IMR-90 (cell line): ENCODE measurements around the gene TRPM4. TPM values are rescaled to one million over a fixed set of nuclear protein-coding genes. Genes with fewer than 3 reads are reported as not detected.

Source experiments
- ATAC-seq: fragments of 200-7000 bp; cut with Tn5 transposase; 2 replicates; pipeline ENCODE4 v1.9.1; 2020; ENCODE audit warnings: low read depth, mild to moderate bottlenecking, moderate library complexity
- BruUV-seq: library from RNA; stranded (reverse); fragments of 400-500 nt; replicated peaks from 2 replicates; lab custom pipeline; 2021; lab: Mats Ljungman, UMichigan
- CTCF ChIA-PET: fragments of 300-600 bp; formaldehyde crosslinking; extraction: SDS; loops from one replicate; lab custom pipeline; 2021; ENCODE audit warnings: antibody characterized with exemption; lab: Yijun Ruan, JAX
- POLR2A ChIA-PET: fragments of 300-600 bp; sonication (Branson Sonifier 250); formaldehyde crosslinking; loops from one replicate; lab custom pipeline; 2022; ENCODE audit warnings: antibody characterized with exemption; ENCODE audit not compliant: unreplicated experiment; lab: Charles Lee
- DNase-seq: peaks from one replicate; pipeline ENCODE4 v3.0.0; 2013
- H2AFZ ChIP-seq: replicated peaks from 2 replicates; pipeline ENCODE3; 2013; ENCODE audit warnings: low read length, mild to moderate bottlenecking; ENCODE audit not compliant: poor library complexity
- H2AK5ac ChIP-seq: 2 replicates; pipeline ENCODE4 v1.6.1; 2013; ENCODE audit warnings: low read depth, low read length, inconsistent platforms
- H2AK9ac ChIP-seq: replicated peaks from 2 replicates; pipeline ENCODE3; 2013; ENCODE audit warnings: mild to moderate bottlenecking, low read depth, low read length, moderate library complexity; ENCODE audit not compliant: poor library complexity
- H2BK120ac ChIP-seq: 2 replicates; pipeline ENCODE4 v1.6.1; 2013; ENCODE audit warnings: low read depth, low read length, inconsistent platforms
- H2BK15ac ChIP-seq: 3 replicates; pipeline ENCODE4 v1.6.1; 2013; ENCODE audit warnings: low read depth, low read length, inconsistent platforms
- H2BK20ac ChIP-seq: 2 replicates; pipeline ENCODE4 v1.6.1; 2013; ENCODE audit warnings: low read depth, mild to moderate bottlenecking, inconsistent platforms, low read length, moderate library complexity
- H2BK5ac ChIP-seq: 2 replicates; pipeline ENCODE4 v1.6.1; 2013; ENCODE audit warnings: mild to moderate bottlenecking, low read depth, low read length, inconsistent platforms; ENCODE audit not compliant: poor library complexity, severe bottlenecking
- H3K14ac ChIP-seq: replicated peaks from 2 replicates; pipeline ENCODE4 v1.6.1; 2013; ENCODE audit warnings: low read depth, low read length, inconsistent platforms
- H3K18ac ChIP-seq: 2 replicates; pipeline ENCODE4 v1.6.1; 2013; ENCODE audit warnings: low read depth, low read length, control low read depth
- H3K23ac ChIP-seq: 2 replicates; pipeline ENCODE4 v1.6.1; 2013; ENCODE audit warnings: low read depth, low read length, inconsistent platforms
- H3K27ac ChIP-seq: 2 replicates; pipeline ENCODE4 v1.5.1; 2013; ENCODE audit warnings: mild to moderate bottlenecking, control low read depth, low read length; ENCODE audit not compliant: insufficient read depth
- H3K27me3 ChIP-seq: 2 replicates; pipeline ENCODE4 v1.6.1; 2013; ENCODE audit warnings: low read length; ENCODE audit not compliant: control insufficient read depth, insufficient read depth
- H3K36me3 ChIP-seq: 2 replicates; pipeline ENCODE4 v1.6.1; 2013; ENCODE audit warnings: low read length, mixed read lengths; ENCODE audit not compliant: control insufficient read depth, insufficient read depth
- H3K4ac ChIP-seq: 2 replicates; pipeline ENCODE4 v1.6.1; 2013; ENCODE audit warnings: low read depth, low read length, inconsistent platforms
- H3K4me1 ChIP-seq: 2 replicates; pipeline ENCODE4 v1.6.1; 2013; ENCODE audit warnings: low read length, mixed read lengths; ENCODE audit not compliant: control insufficient read depth, insufficient read depth
- H3K4me2 ChIP-seq: 2 replicates; pipeline ENCODE4 v1.6.1; 2013; ENCODE audit warnings: low read depth, mild to moderate bottlenecking, control low read depth, low read length, moderate library complexity
- H3K4me3 ChIP-seq: 2 replicates; pipeline ENCODE4 v1.5.1; 2013; ENCODE audit warnings: low read depth, mild to moderate bottlenecking, control low read depth, low read length, moderate library complexity; ENCODE audit not compliant: insufficient read depth
- H3K56ac ChIP-seq: 2 replicates; pipeline ENCODE4 v1.6.1; 2013; ENCODE audit warnings: low read length, inconsistent platforms; ENCODE audit not compliant: insufficient read depth; ENCODE audit errors: extremely low read depth
- H3K79me1 ChIP-seq, 2 experiments: 2 replicates each; pipeline ENCODE4 v1.6.1; 2013; ENCODE audit warnings: low read length in 2 of 2, inconsistent platforms in 1 of 2, low read depth in 1 of 2
- H3K9ac ChIP-seq: 2 replicates; pipeline ENCODE4 v1.6.1; 2013; ENCODE audit warnings: low read depth, low read length, control low read depth
- H3K9me1 ChIP-seq: 2 replicates; pipeline ENCODE4 v1.6.1; 2013; ENCODE audit warnings: low read length, inconsistent platforms; ENCODE audit not compliant: insufficient read depth
- H3K9me3 ChIP-seq: 2 replicates; pipeline ENCODE4 v1.6.1; 2013; ENCODE audit warnings: low read length; ENCODE audit not compliant: control insufficient read depth, insufficient read depth
- H4K20me1 ChIP-seq: 2 replicates; pipeline ENCODE4 v1.6.1; 2013; ENCODE audit warnings: low read length, inconsistent platforms; ENCODE audit not compliant: insufficient read depth
- H4K5ac ChIP-seq: 2 replicates; pipeline ENCODE4 v1.6.1; 2013; ENCODE audit warnings: mild to moderate bottlenecking, low read depth, low read length, control low read depth
- H4K8ac ChIP-seq, 2 experiments: 2 replicates each; pipeline ENCODE4 v1.6.1; 2013; ENCODE audit warnings: low read depth in 2 of 2, low read length in 2 of 2, control low read depth in 1 of 2, inconsistent platforms in 1 of 2
- H4K91ac ChIP-seq: 2 replicates; pipeline ENCODE4 v1.6.1; 2013; ENCODE audit warnings: low read depth, low read length, inconsistent platforms; ENCODE audit not compliant: insufficient read depth
- CEBPB ChIP-seq: IDR thresholded peaks from 2 replicates; pipeline ENCODE4 v1.6.1; 2012; ENCODE audit warnings: low read depth, low read length, improper control_type of control experiment
- CTCF ChIP-seq: conservative IDR thresholded peaks from 2 replicates; pipeline ENCODE4 v1.5.1; 2012; ENCODE audit warnings: mild to moderate bottlenecking, low read depth, low read length, improper control_type of control experiment
- ELK1 ChIP-seq: fragments of 150-350 bp; IDR thresholded peaks from 2 replicates; pipeline ENCODE4 v1.6.1; 2016; ENCODE audit warnings: low read depth, mild to moderate bottlenecking, low read length, moderate library complexity, borderline replicate concordance
- MXI1 ChIP-seq: IDR thresholded peaks from 2 replicates; pipeline ENCODE4 v1.6.1; 2012; ENCODE audit warnings: low read depth, mild to moderate bottlenecking, low read length, moderate library complexity, borderline replicate concordance
- NFE2L2 ChIP-seq: fragments of 150-350 bp; IDR thresholded peaks from 2 replicates; pipeline ENCODE4 v1.6.1; 2016; ENCODE audit warnings: low read depth, mild to moderate bottlenecking, low read length
- POLR2A ChIP-seq: IDR thresholded peaks from 2 replicates; pipeline ENCODE4 v1.6.1; 2012; ENCODE audit warnings: mild to moderate bottlenecking, low read depth, low read length
- SMC3 ChIP-seq: fragments of 150-350 bp; IDR thresholded peaks from 2 replicates; pipeline ENCODE4 v1.6.1; 2016; ENCODE audit warnings: low read depth, mild to moderate bottlenecking, antibody characterized with exemption, low read length, moderate library complexity
- WGBS, 2 experiments: methylation state at CpG; one replicate each; pipeline versions ENCODE4 v1.1.5 to v1.1.7; 2013; ENCODE audit warnings: missing lambda C conversion rate in 2 of 2; ENCODE audit not compliant: insufficient read length in 1 of 2; ENCODE audit errors: extremely low coverage in 2 of 2; 5-methylcytosine and 5-hydroxymethylcytosine counted together
- dilution Hi-C: fragments of 300-500 bp; cut with HindIII; formaldehyde crosslinking; loops from one replicate; pipeline ENCODE4 v1.14.3; 2018; ENCODE audit warnings: low sequenced_read_pairs; ENCODE audit not compliant: unreplicated experiment
- in situ Hi-C: fragments of 300-500 bp; cut with MboI; formaldehyde crosslinking; loops from 3 replicates; pipeline ENCODE4 v1.14.3; 2019; ENCODE audit warnings: low sequenced_read_pairs, inconsistent platforms, mixed read lengths
- intact Hi-C: fragments of 100-400 bp; cut with micrococcal nuclease; formaldehyde crosslinking; loops from 2 replicates; pipeline ENCODE4 v1.10.0; 2022
- polyA plus RNA-seq, 3 experiments: library from polyadenylated mRNA; depleted of rRNA; stranded (reverse); fragments of >200 nt; gene quantifications; 2 replicates each; pipeline ENCODE4 v1.2.3, GENCODE V29; 2012; ENCODE audit warnings: low replicate concordance in 1 of 3
- total RNA-seq: library from RNA; depleted of rRNA; stranded (reverse); fragments of >200 nt; gene quantifications from 2 replicates; pipeline ENCODE4 v1.2.3, GENCODE V29; 2012

The TRPM4 gene
- total and polyA plus RNA-seq, 2 of the 4 experiments (the other 2 are of a cell fraction), result 2.2 to 19.7 TPM

GRCh38 chr19:49188626-49189200 is 31.1 kb downstream of the TRPM4 start:
- Histone ChIP-seq H2BK120ac (no peak overlapping the region), H3K4ac (no peak overlapping the region), H2BK5ac (no peak overlapping the region), H3K56ac (no peak overlapping the region), H3K27me3 (no peaks in the 10 kb centered on the region), H3K27ac (no peak overlapping the region), H3K79me1 (no peaks in the 10 kb centered on the region), H4K20me1 (no peaks in the 10 kb centered on the region), H2BK20ac (no peak overlapping the region), H3K18ac (no peak overlapping the region), H3K9ac (no peak overlapping the region), H2AK5ac (no peak overlapping the region), H3K9me1 (0 out of 2 replicates have a peak, but pooled peaks cover 2% of the 10 kb centered on the region), H3K4me2 (no peak overlapping the region), H2AK9ac (no peak overlapping the region), H2BK15ac (no peak overlapping the region), H3K4me3 (no peak overlapping the region), H3K9me3 (no peaks in the 10 kb centered on the region), H4K5ac (no peak overlapping the region), H3K4me1 (no peaks in the 10 kb centered on the region), H3K36me3 (peaks cover 36% of the 10 kb centered on the region), H3K14ac (no peak overlapping the region), H3K23ac (no peak overlapping the region), H4K91ac (no peak overlapping the region), H2AFZ (no peak overlapping the region), H4K8ac (no peak overlapping the region)
- DNase-seq (no peak), ATAC-seq (no peak)
- TF ChIP-seq NFE2L2, result no peak
- no peak for TF ChIP-seq SMC3
- no peak for TF ChIP-seq CEBPB
- no peak for TF ChIP-seq MXI1
- TF ChIP-seq ELK1, result no peak
- no peak for TF ChIP-seq POLR2A
- TF ChIP-seq CTCF, result no peak
- in situ Hi-C loops, result no loop called here
- dilution Hi-C loops, result no loop called here
- 83% methylated on average over 10 of the region's 21 CpGs; no CpG with 5 or more reads in 1 of the 2 experiments for WGBS, 2 experiments
- intact Hi-C loops, result no loop called here
- ChIA-PET POLR2A (no interaction called here), CTCF (no interaction called here)
- BruUV-seq, result no TSS peak
